Measurements from ENCODE around the gene SMCHD1.

DNA sequence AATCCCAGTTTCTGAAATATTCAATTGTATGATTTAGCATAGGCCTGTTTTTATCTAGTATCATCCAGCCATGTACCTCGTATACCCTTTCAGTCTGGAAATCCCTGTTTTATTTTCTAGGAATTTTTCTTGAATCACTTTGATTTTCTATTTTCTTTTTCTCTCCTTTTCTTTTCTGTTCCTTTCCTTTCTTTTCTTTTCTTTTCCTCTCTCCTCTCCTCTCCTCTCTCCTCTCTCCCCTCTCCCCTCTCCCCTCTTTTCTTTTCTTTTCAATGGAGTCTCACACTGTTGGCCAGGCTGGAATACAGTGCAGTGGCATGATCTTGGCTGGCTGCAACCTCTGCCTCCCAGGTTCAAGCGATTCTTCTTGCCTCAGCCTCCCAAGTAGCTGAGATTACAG is 63.5 kb downstream of the SMCHD1 start:
- no peak for TF ChIP-seq POLR2A (IDR thresholded peaks at IDR 0.05)
- TF ChIP-seq, protein P1, sequence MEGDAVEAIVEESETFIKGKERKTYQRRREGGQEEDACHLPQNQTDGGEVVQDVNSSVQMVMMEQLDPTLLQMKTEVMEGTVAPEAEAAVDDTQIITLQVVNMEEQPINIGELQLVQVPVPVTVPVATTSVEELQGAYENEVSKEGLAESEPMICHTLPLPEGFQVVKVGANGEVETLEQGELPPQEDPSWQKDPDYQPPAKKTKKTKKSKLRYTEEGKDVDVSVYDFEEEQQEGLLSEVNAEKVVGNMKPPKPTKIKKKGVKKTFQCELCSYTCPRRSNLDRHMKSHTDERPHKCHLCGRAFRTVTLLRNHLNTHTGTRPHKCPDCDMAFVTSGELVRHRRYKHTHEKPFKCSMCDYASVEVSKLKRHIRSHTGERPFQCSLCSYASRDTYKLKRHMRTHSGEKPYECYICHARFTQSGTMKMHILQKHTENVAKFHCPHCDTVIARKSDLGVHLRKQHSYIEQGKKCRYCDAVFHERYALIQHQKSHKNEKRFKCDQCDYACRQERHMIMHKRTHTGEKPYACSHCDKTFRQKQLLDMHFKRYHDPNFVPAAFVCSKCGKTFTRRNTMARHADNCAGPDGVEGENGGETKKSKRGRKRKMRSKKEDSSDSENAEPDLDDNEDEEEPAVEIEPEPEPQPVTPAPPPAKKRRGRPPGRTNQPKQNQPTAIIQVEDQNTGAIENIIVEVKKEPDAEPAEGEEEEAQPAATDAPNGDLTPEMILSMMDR (IDR thresholded peaks at IDR 0.05), result no peak

Data from Peyer's patch (tissue), 4 donors.